GM10266 (cell line): ENCODE data around the gene EVA1A.

Source experiments
- DNase-seq: peaks from one replicate; pipeline ENCODE4 v3.0.0; 2012; ENCODE audit errors: extremely low spot score
- CTCF ChIP-seq: IDR thresholded peaks from 2 replicates; pipeline ENCODE4 v1.5.1; 2012; ENCODE audit warnings: mild to moderate bottlenecking, low read depth; ENCODE audit not compliant: control insufficient read depth, insufficient read depth; ENCODE audit errors: missing control alignments

The EVA1A gene

GRCh38 chr2:75500633-75501032 is 60.1 kb downstream of the EVA1A start:
- DNase-seq, result no peak
- no peak for TF ChIP-seq CTCF

- DNase-seq, result no peak
- TF ChIP-seq CTCF, result no peak
These were observed 61.2 kb downstream of the EVA1A start for GRCh38 chr2:75499534-75499933.

- no peak for TF ChIP-seq CTCF
- DNase-seq, result no peak
These were observed 61.8 kb downstream of the EVA1A start for GRCh38 chr2:75498907-75499306.

GRCh38 chr2:75497256-75497655 is 63.5 kb downstream of the EVA1A start:
- no peak for TF ChIP-seq CTCF
- no peak for DNase-seq

GRCh38 chr2:75495862-75496261 is 64.9 kb downstream of the EVA1A start:
- no peak for TF ChIP-seq CTCF
- DNase-seq, result no peak

GRCh38 chr2:75494137-75494769 is 66.5 kb downstream of the EVA1A start:
- DNase-seq, result no peak
- TF ChIP-seq CTCF, result no peak

GRCh38 chr2:75493230-75493629 is 67.5 kb downstream of the EVA1A start:
- no peak for DNase-seq
- TF ChIP-seq CTCF, result no peak
